Skin epidermis (tissue), 12 donors: ENCODE measurements around the gene C19orf47.
"Not testable (repeated sequence)": the region's sequence is repeated elsewhere in the genome, so short reads cannot be mapped to it uniquely, and the experiment has no call there.

ENCODE experiments used
- H3K27ac ChIP-seq, 21 experiments: fragments of 200-600 bp; sonication (generic) in 11 of 21; one replicate each; pipeline ENCODE4 v1.5.0; 2020; ENCODE audit warnings: mild to moderate bottlenecking in 3 of 21, inconsistent platforms in 2 of 21, moderate library complexity in 2 of 21
- H3K4me3 ChIP-seq, 7 experiments: fragments of 200-600 bp; sonication (generic) in 2 of 7; one replicate each; pipeline ENCODE4 v1.5.0; 2020; ENCODE audit warnings: inconsistent platforms in 2 of 7, mild to moderate bottlenecking in 2 of 7, moderate library complexity in 1 of 7

C19orf47 gene

DNA sequence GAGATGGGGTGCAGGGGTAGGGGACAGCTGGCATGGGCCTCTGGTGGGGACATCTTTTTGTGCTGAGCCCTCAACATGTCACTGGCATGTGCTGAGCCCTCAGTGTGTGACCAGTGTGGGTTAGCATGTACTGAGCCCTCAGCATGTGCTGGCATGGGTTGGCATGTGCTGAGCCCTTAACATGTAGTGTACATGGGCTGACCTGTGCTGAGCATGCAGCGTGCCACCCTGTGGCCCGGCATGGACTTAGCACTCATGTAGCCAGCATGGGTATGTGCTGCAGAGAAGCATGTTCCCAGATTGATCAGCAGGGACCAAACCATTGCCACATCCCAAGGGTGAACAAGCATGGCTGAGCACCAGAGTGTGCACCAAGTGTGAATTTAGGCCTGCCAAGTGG is 30.3 kb upstream of the C19orf47 start:
- Histone ChIP-seq H3K4me3 (no peak overlapping the region), H3K27ac (no peak overlapping the region)

DNA sequence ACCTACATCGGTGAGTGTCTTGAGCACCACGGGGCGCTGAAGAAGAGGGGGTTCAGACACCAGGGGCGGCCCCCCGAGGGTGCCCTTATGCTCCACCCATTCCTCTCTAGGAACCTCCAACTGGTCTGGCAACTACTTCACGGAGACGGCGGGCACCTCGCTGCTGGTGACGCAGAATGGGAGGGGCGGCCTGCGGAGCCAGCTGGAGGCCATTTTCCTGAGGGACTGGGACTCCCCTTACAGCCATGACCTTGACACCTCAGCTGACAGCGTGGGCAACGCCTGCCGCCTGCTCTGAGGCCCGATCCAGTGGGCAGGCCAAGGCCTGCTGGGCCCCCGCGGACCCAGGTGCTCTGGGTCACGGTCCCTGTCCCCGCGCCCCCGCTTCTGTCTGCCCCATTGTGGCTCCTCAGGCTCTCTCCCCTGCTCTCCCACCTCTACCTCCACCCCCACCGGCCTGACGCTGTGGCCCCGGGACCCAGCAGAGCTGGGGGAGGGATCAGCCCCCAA is 29.7 kb upstream of the C19orf47 start:
- Histone ChIP-seq H3K27ac (no peak overlapping the region), H3K4me3 (no peak overlapping the region)

DNA sequence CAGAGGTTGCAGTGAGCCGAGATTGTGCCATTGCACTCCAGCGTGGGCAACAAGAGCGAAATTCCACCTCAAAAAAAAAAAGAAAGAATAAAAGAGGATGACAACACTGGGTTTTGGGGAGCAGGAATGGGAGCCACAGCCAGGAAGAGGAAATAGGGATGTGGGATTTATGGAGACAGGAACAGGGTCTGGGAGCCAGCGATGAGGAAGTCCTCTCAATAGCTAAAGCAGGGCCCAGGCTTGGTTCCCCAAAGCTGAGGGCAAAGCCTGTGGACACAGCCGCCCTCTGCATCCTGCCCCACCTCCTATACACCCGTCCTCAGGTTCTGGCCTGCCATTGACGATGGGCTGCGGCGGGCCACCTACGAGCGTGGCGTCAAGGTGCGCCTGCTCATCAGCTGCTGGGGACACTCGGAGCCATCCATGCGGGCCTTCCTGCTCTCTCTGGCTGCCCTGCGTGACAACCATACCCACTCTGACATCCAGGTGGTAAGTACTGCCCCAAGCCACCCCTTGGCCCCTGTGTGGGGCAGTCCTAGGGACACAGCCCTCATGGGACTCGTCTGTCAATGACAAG is 28.2 kb upstream of the C19orf47 start:
- no peak overlapping the region for H3K27ac ChIP-seq
- no peak overlapping the region for H3K4me3 ChIP-seq

DNA sequence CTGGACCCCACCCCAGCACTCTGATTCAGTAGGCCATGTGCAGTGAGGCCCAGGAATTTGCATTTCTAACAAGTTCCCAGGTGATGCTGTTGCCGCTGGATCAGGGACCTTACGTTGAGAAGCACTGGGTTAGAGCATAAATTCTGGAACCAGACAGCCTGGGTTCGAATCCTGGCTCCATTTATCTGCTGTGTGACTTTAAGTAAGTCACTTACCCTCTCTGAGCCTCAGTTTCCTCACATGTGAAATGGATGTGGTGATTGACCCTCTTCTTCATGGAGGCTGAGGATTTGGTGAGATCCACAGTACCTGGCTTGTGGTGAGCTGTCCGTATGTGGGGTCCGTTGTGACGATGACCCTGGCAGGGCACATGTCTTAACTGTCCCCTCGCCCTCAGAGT is 25.9 kb upstream of the C19orf47 start:
- no peak overlapping the region for H3K4me3 ChIP-seq
- H3K27ac ChIP-seq = no peak overlapping the region

DNA sequence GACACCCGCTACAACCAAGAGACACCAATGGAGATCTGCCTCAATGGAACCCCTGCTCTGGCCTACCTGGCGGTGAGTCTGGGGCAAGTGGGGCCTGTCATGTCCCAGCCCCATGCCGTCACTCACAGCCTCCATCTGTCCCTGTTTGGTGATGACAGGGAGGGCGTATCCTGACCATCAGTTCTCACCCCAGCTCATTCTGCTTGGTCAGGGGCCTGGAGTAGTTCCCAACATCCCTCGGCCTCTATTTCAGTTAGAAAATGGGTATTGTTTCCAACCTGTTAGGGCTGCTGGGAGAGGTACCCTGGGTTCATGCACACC is 23.6 kb upstream of the C19orf47 start:
- Histone ChIP-seq H3K4me3 (no peak overlapping the region), H3K27ac (no peak overlapping the region)

DNA sequence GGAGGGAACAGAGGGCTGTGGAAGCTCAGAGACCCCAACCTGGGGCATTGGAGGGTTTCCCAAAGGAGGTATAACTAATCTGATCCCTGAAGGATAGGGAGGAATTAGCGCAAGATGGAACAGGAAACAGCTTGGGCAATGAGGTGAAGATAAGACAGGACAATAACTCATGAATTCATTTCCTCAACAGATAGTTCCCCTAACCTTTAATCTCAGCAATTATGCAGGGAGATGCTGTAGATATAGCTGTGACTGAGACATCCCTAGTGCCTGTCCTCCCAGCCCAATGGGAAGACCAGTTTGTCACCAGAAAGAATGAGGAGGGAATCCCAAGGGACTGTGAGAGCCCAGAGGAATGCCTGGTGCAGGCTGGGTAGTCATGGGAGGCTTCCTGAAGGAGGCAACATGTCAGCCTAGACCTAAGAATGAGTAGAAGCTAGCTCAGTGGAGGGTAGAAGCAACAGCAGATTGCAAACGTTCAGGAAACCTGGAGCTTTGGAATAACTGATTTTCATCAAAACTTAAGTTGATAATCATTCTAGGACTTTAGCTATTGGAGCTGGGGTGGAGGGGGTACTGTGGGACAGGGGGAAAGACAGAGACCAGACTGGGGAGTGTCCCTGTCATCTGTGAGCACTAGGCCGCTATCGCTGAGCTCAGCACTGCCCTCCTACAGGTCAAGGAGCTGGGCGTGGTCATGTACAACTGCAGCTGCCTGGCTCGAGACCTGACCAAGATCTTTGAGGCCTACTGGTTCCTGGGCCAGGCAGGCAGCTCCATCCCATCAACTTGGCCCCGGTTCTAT is 23.0 kb upstream of the C19orf47 start:
- no peak overlapping the region for H3K4me3 ChIP-seq

DNA sequence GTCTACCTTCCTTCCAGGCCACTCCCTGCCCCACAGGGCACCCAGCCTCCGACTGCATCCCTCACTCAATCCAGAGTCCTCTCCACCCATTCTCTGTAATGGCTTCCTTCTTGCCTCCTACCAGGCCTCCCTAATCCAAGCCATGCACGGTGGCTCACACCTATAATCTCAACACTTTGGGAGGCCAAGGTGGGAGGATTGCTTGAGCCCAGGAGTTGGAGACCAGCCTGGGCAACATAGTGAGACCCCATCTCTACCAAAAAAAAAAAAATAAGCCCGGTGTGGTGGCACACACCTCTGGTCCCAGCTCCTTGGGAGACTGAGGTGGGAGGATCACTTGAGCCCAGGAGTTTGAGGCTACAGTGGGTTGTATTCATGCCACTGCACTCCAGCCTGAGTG is 22.1 kb upstream of the C19orf47 start:
- H3K4me3 ChIP-seq = not testable (repeated sequence)

More for the DNA sequence above, 23.0 kb upstream of the C19orf47 start:
- no peak overlapping the region for H3K27ac ChIP-seq

DNA sequence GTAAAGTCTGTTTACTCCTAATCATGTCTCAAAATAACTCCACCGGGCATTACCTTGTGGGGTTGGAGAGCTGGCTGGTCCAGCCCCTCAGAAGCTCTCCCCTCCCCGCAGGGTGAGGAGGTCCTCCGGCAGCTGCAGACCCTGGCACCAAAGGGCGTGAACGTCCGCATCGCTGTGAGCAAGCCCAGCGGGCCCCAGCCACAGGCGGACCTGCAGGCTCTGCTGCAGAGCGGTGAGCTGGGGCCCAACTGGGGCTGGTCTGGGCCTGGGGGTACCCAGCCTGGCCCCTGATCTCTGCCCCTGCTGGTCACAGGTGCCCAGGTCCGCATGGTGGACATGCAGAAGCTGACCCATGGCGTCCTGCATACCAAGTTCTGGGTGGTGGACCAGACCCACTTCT is 21.6 kb upstream of the C19orf47 start:
- H3K4me3 ChIP-seq = no peak overlapping the region

More for the DNA sequence above, 22.1 kb upstream of the C19orf47 start:
- H3K27ac ChIP-seq = not testable (repeated sequence)

DNA sequence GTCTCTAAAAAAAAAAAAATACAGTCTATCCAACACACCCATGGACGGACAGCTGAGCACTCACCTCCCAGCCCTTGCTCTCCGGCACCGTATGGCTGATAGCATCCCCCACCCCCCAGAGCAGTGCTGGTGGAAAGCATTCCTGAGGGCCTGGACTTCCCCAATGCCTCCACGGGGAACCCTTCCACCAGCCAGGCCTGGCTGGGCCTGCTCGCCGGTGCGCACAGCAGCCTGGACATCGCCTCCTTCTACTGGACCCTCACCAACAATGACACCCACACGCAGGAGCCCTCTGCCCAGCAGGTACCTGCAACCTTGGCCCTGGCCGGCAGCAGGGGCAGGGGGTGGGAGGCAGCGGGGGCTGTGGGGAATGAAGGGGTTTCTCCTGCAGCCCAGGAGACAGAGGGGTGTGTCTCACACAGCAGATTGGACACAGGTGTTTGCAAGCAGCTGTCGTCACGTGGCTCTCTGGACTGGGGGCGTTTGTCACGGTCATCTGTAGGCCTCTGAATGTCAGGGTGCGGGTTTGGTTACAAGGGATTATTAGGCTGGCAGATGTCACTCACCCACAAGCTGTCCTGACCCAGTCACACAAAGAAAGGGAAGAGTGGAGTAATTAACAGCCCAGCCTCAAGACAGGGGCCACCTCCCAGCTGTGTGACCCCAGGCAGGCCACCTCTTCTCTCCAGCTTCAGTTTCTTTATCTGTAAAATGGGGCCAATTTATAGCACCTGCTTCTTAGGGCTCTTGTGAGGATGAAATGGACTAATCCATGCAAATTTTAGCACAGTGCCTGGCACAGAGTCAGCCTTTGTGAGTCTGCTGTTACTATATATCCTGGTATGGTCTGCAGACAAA is 19.6 kb upstream of the C19orf47 start:
- Histone ChIP-seq H3K4me3 (no peak overlapping the region), H3K27ac (peak overlapping the region in 1 of 21 experiments; percentile 37)

More for the DNA sequence above, 21.6 kb upstream of the C19orf47 start:
- H3K27ac ChIP-seq = no peak overlapping the region

DNA sequence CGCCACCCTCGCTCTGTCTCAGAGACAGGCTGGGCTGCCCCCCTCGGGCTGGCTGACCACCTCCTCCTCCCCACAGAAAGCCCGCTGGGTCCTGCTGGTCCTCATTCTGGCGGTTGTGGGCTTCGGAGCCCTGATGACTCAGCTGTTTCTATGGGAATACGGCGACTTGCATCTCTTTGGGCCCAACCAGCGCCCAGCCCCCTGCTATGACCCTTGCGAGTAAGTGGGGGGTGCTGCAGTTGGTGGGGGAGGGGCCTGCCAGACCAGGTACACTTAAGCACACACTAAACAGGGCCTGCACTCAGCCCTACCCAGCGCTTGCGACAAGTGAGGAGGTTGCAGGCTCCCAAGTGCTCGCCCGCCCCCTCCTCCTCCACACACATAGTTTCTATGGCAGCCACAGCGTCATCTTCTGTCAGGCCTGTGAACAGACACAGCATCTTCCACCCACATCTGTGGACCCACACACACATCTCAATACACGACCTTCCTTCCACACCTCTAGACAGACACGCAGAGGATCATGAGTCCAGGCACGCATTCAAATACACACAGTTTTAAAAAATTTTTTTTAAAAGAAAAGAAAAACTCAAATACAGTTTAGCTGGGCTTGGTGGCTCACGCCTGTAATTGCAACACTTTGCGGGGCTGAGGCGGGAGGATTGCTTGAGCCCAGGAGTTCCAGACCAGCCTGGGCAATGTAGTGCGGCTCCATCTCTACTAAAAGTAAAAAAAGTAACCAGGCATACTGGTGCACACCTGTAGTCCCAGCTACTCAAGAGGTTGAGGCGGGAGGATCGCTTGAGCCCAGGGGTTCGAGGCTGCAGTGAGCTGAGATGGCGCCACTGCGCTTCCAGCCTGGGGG is 18.7 kb upstream of the C19orf47 start:
- Histone ChIP-seq H3K4me3 (peak overlapping the region in 1 of 7 experiments; percentile 26), H3K27ac (peak overlapping the region in 4 of 21 experiments; percentile 53 to 75 (median 64))

DNA sequence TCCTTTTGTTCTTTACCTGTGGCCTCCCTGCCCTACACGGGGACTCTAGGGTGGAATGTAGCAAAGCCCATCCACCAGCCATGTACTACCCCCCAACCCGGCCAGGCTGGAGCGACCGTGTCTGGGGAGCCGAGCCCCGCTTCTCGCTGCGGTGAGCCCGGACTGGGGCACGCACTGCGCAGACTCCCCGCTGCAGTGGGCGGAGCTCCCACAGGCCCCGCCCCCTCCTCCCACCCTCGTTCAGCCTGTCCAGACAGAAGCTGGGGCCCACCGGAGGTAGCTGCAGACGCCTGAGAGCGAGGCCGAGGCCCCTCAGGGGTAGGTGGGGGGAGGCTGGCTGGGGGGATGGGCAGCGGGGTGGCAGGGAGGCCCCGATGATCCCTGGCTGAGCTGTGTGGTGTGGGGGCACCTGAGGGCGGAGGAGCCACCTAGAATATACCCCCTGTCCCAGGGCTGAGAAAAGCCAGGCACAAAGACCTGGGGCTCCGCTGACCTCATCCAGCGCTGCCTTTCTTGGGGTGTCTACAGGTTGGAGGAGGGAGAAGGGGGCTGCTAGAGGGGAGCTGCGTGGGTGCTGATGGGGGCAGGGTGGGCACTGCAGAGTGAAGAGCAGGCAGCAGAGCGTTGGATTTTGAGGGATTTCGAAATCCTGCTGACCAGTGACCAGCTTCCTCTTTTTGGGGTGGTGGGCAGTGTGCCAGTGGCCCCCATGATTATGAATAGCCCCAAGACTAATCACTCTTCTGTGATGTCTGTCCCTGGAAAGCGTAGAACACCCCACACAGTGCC is 17.6 kb upstream of the C19orf47 start:
- Histone ChIP-seq H3K4me3 (peak overlapping the region; percentile 7 to 39 (median 17)), H3K27ac (peak overlapping the region in 18 of 21 experiments; percentile 17 to 75 (median 55))

DNA sequence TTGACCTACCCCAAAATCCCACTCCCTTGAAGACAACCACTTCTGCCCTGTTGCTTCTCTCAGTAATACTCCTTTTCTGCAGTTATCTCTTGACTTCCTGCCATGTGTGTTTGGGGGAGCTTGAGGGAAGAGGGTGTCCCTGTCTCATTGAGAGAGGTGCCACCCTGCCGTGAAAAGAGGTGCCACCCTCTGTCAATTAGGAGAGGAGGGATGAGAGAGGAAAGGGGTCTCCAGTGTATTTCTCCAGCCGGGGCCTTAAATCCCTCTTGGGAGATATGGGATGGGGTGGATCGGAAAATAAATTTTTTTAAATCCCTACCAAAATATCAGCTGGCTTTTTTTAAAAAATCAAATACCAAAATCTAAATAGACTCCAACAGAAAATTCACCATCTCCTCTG is 16.8 kb upstream of the C19orf47 start:
- Histone ChIP-seq H3K27ac (peak overlapping the region in 1 of 21 experiments; percentile 68), H3K4me3 (peak overlapping the region in 2 of 7 experiments; percentile 14 to 39)

DNA sequence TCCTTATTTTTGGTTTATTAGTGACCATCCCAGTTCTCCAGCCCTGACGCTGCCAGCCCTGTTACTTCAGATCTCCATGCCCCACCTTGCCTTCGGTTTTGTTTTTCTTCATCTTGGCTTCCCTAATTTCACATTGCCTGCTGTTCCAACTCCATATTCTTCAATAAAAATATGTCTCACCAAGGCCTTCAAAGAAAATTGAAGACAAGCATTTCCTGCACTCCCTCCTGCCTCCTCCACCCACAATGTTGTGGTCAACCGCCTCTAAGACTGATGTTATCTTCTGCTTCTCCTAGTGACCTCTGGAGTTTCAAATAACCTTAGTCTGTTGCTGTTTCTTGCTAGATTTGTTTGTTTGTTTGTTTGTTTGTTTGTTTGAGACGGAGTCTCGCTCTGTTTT is 14.9 kb upstream of the C19orf47 start:
- Histone ChIP-seq H3K4me3 (no peak overlapping the region), H3K27ac (peak overlapping the region in 1 of 21 experiments; percentile 9)

DNA sequence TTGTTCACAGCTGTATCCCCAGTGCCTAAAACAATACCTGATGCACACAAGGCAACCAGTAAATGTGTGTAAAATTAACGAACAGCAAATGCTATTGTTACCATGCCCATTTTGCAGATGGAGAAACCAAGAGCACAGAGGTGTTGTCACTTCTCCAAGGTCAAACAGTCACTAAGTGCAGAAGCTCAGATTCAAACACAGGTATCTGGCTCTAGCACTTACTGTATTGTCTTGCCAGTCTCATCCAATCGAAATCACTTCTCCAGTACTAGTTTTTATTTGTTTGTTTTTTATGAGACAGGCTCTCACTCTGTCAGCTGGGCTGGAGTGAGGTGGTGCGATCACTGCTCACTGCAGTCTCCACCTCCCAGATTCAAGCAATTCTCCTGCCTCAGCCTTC is 14.0 kb upstream of the C19orf47 start:
- H3K4me3 ChIP-seq = no peak overlapping the region
- H3K27ac ChIP-seq = no peak overlapping the region

DNA sequence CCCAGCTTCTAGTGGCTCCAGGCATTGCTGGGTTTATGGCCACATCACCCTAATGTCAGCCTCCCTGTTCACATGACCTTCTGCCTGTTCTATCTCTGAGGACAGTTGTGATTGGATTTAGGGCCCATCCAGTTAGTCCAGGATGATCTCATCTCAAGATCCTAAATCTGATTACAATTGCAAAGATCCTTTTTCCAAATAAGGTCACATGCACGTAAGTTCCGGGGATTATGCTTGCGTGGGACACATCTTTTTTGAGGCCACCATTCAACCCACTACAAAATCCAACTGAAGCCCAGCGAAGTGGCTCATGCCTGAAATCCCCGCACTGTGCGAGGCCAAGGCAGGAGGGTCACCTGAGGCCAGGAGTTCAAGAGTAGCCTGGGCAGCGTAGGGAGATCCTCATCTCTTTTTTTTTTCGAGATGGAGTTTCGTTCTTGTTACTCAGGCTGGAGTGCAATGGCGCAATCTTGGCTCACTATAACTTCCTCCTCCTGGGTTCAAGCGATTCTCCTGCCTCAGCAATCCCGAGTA is 12.6 kb upstream of the C19orf47 start:
- H3K27ac ChIP-seq = peak overlapping the region in 1 of 21 experiments; percentile 27
- no peak overlapping the region for H3K4me3 ChIP-seq

DNA sequence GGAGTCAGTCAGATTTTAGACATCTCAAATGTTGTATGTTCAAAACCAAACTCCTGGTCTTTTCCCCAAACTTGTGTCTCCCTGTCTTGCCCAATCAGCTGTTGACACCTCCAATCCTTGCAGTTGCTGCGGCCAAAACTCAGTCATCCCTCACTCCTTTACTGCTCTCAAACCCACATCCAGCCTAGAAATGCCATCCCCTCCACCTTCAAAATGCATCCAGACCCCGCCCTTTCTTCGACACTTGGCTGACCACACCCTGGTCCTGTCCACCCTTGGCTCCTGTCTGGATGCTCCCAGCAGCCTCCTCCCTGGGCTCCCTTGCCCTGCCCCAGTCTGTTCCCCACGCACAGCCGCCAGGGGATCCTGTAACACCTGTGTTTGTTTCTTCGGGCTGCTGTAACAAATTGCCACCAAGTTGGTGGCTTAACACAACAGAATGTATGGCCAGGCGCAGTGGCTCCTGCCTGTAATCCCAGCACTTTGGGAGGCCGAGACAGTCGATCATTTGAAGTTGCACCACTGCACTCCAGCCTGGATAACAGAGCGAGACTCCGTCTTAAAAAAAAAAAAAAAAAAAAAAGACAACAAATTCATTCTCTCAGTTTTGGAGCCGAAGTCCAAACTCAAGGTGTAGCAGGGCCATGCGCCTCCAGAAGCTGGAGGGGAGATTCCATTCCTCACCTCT is 12.0 kb upstream of the C19orf47 start:
- H3K27ac ChIP-seq = peak overlapping the region in 1 of 21 experiments; percentile 27
- H3K4me3 ChIP-seq = no peak overlapping the region

DNA sequence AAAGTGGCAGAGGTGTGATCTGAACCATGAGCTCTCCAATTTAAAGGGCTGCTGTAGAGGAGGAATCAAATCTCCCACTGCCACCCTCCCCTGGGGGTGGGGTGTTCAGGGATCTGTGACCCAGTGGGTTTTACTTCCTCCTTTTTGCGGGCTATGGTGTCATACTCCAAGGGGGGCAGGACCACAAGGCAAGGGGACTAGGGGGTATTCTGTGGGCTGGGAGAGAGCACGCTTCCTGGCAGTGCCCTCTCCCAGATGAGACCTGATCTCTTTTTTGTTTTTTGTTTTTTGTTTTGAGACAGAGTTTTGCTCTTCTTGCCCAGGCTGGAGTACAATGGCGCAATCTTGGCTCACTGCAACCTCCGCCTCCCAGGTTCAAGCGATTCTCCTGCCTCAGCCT is 10.6 kb upstream of the C19orf47 start:
- H3K27ac ChIP-seq = peak overlapping the region in 1 of 21 experiments; percentile 16
- H3K4me3 ChIP-seq = no peak overlapping the region

DNA sequence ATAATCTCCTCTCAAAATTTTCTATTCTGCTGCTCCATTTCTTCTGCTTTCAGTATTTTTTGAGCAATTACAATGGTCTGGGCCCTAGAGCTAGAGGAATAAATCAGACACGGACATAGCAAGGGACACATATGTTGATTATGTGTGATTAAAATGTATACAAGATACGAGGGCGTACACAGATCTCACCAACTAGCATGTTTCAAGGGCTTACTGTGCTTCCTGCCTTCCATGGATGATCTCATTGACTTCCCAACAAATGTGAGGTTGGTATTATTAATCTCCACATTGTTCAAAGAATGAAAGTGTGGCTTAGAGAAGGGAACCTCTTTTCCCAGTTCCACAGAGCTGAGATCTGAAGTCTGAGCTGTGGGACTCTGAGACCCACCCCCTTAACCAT is 9.4 kb upstream of the C19orf47 start:
- H3K4me3 ChIP-seq = no peak overlapping the region
- peak overlapping the region in 2 of 21 experiments; percentile 7 to 39 for H3K27ac ChIP-seq
